LHCN-M2 (cell line): Measurements from ENCODE around the gene REPIN1. TPM values are rescaled to one million over a fixed set of nuclear protein-coding genes. Genes with fewer than 3 reads are reported as not detected.
A peak's percentile ranks its signal among the peaks of the same experiment; 100 is the strongest.

Experiments used
- DNase-seq: peaks from one replicate; pipeline ENCODE4 v3.0.0-alpha.2; 2012; ENCODE audit warnings: low read depth
- total RNA-seq: library from RNA; depleted of rRNA; stranded (reverse); fragments of >200 nt; gene quantifications from 2 replicates; pipeline ENCODE4 v1.2.3, GENCODE V29; 2014

Gene REPIN1
- total RNA-seq, 1 experiment from 2014 or later: 178 TPM

- DNase-seq: no peak
Observed at GRCh38 chr7:150359622-150360362, 8.8 kb upstream of the REPIN1 start.

GRCh38 chr7:150360363-150361058, 8.1 kb upstream of the REPIN1 start:
- DNase-seq: no peak

- no peak for DNase-seq
Observed at GRCh38 chr7:150361402-150361801, 7.2 kb upstream of the REPIN1 start.

GRCh38 chr7:150361807-150362621, 6.6 kb upstream of the REPIN1 start:
- DNase-seq: no peak

GRCh38 chr7:150363370-150363769, 5.3 kb upstream of the REPIN1 start:
- no peak for DNase-seq

- DNase-seq: no peak
Observed at GRCh38 chr7:150363872-150364271, 4.8 kb upstream of the REPIN1 start.

GRCh38 chr7:150365194-150365593, 3.4 kb upstream of the REPIN1 start:
- no peak for DNase-seq

GRCh38 chr7:150365673-150366398, 2.8 kb upstream of the REPIN1 start:
- DNase-seq: no peak

GRCh38 chr7:150367677-150368095, 936 bp upstream of the REPIN1 start:
- DNase-seq: no peak

GRCh38 chr7:150368884-150369747, 494 bp downstream of the REPIN1 start:
- peak; percentile 87 for DNase-seq

GRCh38 chr7:150369748-150370501, 1.3 kb downstream of the REPIN1 start:
- DNase-seq: no peak

GRCh38 chr7:150370612-150371071, 2.0 kb downstream of the REPIN1 start:
- peak; percentile 60 for DNase-seq

GRCh38 chr7:150371131-150371995, 2.7 kb downstream of the REPIN1 start:
- DNase-seq: no peak

GRCh38 chr7:150371996-150372270, 3.3 kb downstream of the REPIN1 start:
- no peak for DNase-seq

GRCh38 chr7:150372271-150373048, 3.8 kb downstream of the REPIN1 start:
- DNase-seq: no peak

GRCh38 chr7:150373049-150373801, 4.6 kb downstream of the REPIN1 start:
- no peak for DNase-seq

GRCh38 chr7:150374026-150374425, 5.4 kb downstream of the REPIN1 start:
- no peak for DNase-seq
